Stimulated activated naive CD8-positive, alpha-beta T cell treated with anti-CD3 and anti-CD28 coated beads, Interleukin-15, Interleukin-2, amounts not matched to agents 100 U/mL and 50 U/mL, for 24 hours (primary cell): Measurements from ENCODE around the gene FXN.
"Not testable (repeated sequence)": the region's sequence is repeated elsewhere in the genome, so short reads cannot be mapped to it uniquely, and the experiment has no call there.

ENCODE experiments used
- ATAC-seq: fragments of 150-1000 bp; cut with Tn5 transposase; one replicate; pipeline ENCODE4 v1.10.0; 2021
- DNase-seq: peaks from one replicate; pipeline ENCODE4 v3.0.0; 2021

FXN gene

GRCh38 chr9:69104830-69105527, 69.4 kb downstream of the FXN start:
- ATAC-seq (no peak), DNase-seq (no peak)

- no peak for DNase-seq
These were observed 72.2 kb downstream of the FXN start for GRCh38 chr9:69107771-69108170.

GRCh38 chr9:69108706-69109105, 73.2 kb downstream of the FXN start:
- not testable (repeated sequence) for ATAC-seq, DNase-seq

More at GRCh38 chr9:69107771-69108170, 72.2 kb downstream of the FXN start:
- no peak for ATAC-seq

GRCh38 chr9:69109152-69109551, 73.6 kb downstream of the FXN start:
- ATAC-seq (no peak), DNase-seq (no peak)

GRCh38 chr9:69112646-69113045, 77.1 kb downstream of the FXN start:
- DNase-seq, ATAC-seq: not testable (repeated sequence)

- DNase-seq (no peak), ATAC-seq (no peak)
These were observed 80.1 kb downstream of the FXN start for GRCh38 chr9:69115621-69116020.

- no peak for ATAC-seq
These were observed 83.1 kb downstream of the FXN start for GRCh38 chr9:69118656-69119055.

GRCh38 chr9:69120380-69121154, 85.0 kb downstream of the FXN start:
- peak; percentile 48 for ATAC-seq
- DNase-seq = peak; percentile 21

More at GRCh38 chr9:69118656-69119055, 83.1 kb downstream of the FXN start:
- no peak for DNase-seq

GRCh38 chr9:69121155-69122081, 85.9 kb downstream of the FXN start:
- peak; percentile 36 for DNase-seq
- ATAC-seq = peak; percentile 65

- DNase-seq (peak; percentile 42), ATAC-seq (peak; percentile 66)
These were observed 86.6 kb downstream of the FXN start for GRCh38 chr9:69122082-69122548.

GRCh38 chr9:69122549-69123141, 87.1 kb downstream of the FXN start:
- no peak for ATAC-seq
- no peak for DNase-seq

- ATAC-seq (no peak), DNase-seq (no peak)
These were observed 95.2 kb downstream of the FXN start for GRCh38 chr9:69130456-69131441.

GRCh38 chr9:69131682-69132081, 96.1 kb downstream of the FXN start:
- ATAC-seq (no peak), DNase-seq (no peak)

GRCh38 chr9:69132361-69132760, 96.8 kb downstream of the FXN start:
- DNase-seq (no peak), ATAC-seq (no peak)

- DNase-seq (no peak), ATAC-seq (no peak)
These were observed 98.9 kb downstream of the FXN start for GRCh38 chr9:69134412-69134811.

GRCh38 chr9:69136185-69136584, 100.6 kb downstream of the FXN start:
- no peak for ATAC-seq
- DNase-seq = no peak

GRCh38 chr9:69136779-69137178, 101.2 kb downstream of the FXN start:
- no peak for ATAC-seq

GRCh38 chr9:69137311-69137710, 101.8 kb downstream of the FXN start:
- ATAC-seq = no peak
- no peak for DNase-seq

More at GRCh38 chr9:69136779-69137178, 101.2 kb downstream of the FXN start:
- DNase-seq = no peak

GRCh38 chr9:69139596-69139995, 104.0 kb downstream of the FXN start:
- DNase-seq (no peak), ATAC-seq (no peak)

GRCh38 chr9:69140123-69140735, 104.7 kb downstream of the FXN start:
- no peak for ATAC-seq
- no peak for DNase-seq
